HL-60/S4 treated with retinoic acid at 250 ng/mL for 4 days and 3 days (cell line): Measurements from ENCODE around the gene DNAJB1.
"Not testable (repeated sequence)": the region's sequence is repeated elsewhere in the genome, so short reads cannot be mapped to it uniquely, and the experiment has no call there.

Source experiments
- in situ Hi-C: fragments of 300-500 bp; cut with MboI; formaldehyde crosslinking; loops from 2 replicates; pipeline ENCODE4 v1.7.0; 2022; ENCODE audit warnings: low sequenced_read_pairs

The DNAJB1 gene

DNA sequence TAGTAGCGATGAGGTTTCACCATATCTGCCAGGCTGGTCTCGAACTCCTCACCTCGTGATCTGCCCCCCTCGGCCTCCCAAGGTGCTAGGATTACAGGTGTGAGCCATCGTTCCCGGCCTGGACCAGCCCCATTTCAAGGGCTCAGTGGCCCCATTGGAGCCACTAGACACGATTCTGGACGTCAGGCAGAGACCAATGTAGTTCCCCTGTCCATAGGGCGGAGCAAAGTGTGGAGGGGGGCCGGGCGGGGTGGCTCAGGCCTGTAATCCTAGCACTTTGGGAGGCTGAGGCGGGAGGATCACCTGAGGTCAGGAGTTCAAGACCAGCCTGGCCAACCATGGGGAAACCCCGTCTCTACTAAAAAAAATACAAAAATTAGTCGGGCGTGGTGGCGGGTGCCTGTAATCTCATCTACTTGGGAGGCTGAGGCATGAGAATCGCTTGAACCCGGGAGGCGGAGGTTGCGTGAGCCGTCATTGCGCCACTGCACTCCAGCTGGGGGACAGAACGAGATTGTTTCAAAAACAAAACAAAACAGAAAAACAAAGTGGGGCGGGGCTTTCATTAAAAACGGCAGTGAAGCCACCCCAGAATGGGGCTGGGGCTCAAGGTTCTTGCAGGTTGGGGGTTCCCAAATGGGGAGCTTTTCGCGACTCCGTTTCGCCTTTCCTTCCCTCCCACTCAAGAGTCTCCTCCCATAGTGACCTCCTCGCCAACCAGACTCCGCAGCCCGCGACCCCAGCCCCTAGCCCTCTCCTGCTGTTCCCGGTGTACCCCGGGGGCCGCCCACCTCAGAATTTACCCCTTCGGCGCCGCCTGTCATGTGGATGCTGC lies 10.4 kb upstream of the DNAJB1 start:
- in situ Hi-C loops = no loop called here

DNA sequence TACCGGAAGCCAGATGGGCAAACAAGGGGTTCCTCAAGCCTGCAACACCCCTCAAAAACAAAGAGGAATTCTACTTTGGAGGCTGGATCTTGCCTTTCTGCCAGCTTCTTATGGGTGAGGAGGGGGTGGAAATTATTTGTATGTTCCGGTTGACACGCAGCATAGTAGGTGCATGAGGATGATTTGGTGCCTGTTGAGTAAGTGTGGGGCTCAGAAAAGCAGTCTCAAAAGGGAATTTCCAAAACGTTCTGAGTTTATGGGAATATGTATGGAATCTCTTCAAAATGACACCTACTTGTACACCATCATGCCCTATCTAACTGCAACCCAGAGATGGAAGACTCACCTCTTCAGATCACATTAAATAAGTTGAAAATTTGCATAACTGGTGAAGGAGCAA lies 8.2 kb upstream of the DNAJB1 start:
- in situ Hi-C loops = no loop called here

DNA sequence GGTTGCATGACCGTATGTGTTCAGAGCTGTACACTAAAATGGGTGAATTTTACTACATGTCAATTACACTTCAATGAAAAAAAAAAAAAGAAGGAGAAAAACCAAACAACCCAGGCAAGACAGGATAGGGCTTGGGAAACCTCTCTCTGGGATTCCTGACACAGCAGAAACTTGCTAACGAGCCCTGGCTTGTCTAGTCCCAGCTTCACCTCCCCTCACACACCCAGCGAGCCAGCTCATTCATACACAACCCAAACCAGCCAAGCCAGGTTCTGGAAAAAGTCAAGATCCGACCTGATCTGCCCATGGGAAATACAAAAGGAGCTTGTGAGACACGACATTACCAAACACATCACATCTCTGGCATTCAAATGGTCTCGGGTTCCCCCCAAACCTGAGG lies 7.5 kb upstream of the DNAJB1 start:
- in situ Hi-C loops = no loop called here

DNA sequence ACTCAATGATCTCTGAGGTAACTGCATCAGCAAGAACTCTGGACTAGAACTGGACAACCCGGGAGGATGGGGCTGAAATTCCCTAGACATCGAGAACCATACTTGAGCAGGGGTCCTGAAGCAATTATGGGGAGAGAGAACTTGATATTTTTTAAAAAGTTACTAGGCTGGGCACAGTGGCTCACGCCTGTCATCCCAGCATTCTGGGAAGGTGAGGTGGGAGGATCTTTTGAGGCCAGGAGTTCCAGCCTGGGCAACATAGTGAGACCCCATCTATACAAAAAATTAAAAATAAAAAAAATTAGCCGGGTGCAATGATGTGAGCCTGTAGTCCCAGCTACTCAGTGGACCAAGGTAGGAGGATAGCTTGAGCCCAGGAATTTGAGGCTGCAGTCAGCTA lies 2.3 kb upstream of the DNAJB1 start:
- in situ Hi-C loops = no loop called here

DNA sequence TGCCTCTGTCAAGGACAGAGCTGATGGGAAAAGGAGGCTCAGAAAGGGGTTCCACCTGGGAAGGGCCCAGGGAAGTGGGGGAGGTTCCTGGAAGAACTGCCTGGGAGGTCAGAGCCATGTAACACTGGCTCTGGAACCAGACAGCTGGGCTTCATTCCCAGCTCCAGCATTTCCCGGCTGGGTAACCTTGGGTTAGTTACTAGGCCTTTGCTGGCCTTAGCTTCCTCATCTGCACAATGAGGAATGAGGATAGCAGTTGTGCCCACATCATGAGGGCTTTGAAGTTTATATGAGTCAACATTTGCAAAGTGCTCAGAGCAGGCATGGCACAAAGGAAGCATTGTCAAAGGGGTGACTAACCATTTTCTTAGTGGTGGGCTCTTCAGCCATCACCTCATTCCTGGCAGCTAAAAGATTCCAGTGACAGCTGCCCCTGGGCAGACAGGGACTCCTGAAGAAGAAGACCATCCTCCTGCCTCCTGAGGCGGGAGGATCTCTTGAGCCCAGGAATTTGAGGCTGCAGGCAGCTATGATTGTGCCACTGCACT lies 1.7 kb upstream of the DNAJB1 start:
- in situ Hi-C loops = no loop called here

DNA sequence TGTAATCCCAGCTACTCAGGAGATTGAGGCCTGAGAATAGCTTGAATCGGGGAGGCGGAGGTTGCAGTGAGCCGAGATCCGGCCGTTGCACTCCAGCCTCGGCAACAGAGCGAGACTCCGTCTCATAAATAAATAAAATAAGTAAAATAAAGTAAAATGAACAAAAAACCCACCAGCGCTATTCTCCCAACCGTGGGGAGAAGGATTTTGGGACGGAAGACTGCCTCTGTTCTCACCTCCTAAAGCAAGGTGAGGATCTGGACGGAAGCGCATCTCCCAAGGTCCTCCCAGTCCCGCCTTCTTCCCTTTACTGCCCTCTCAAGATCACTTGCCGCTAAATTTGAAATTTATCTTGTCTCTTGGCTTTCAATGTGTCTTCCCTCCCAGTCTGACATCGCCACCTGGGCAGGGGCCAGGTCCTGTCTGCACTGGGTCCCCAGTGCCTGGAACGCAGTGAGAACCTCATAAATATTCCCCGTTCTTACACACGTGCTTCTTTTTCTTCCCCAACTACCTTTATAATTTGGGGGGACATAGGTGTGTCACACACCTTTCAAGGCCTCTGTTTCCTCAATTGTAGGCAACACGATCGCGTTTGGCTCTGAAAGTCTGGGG lies 1.2 kb upstream of the DNAJB1 start:
- in situ Hi-C loops = no loop called here

DNA sequence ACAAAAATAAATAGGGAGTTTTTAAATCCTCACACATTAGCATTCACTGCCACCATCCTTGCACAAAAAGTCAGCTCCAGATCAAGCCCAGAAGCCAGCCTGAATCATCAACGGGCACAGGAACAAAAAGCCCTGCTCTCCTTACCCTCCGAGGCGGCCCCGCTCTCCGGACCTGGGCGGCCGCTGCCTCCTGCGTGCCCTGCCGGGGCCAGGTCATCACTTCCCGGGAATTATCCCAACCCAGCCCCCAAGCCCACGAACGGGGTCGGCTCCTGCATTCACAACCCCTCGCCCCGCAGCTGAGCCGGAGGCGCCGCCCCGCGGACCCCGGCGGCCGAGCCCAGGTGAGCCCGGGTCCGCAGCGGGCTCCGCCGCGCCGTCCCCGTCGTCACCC lies 754 bp downstream of the DNAJB1 start:
- in situ Hi-C loops = no loop called here

DNA sequence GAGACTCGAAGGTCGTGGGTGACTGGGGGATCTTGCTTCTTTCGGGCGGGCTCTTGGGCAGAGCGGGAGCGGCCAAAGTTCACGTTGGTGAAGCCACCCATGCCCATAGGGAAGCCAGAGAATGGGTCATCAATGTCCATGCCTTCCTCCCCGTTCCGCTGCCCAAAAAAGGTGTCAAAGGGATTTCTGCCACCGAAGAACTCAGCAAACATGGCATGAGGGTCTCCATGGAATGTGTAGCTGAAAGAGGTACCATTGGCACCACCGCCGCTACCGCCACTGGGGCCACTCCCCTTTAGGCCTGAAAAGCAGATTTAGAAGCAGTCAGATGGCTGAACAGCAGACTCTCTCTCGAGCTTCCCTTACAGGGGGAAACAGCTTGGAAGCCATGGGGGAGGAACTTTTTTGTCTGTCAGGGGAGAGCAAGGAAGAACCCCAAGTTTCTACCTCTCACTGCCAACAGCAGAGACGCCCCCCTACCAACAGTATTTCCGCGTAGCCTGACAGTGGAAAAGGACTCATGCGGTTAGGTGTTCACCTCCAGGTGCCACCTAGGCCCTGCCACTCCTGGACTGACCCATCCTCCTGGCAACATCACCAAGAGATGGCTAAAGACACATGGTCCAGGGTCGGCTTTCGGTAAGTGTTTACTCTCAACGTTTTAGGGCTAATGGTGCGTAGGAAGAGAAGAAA lies 1.3 kb downstream of the DNAJB1 start:
- in situ Hi-C loops = no loop called here

DNA sequence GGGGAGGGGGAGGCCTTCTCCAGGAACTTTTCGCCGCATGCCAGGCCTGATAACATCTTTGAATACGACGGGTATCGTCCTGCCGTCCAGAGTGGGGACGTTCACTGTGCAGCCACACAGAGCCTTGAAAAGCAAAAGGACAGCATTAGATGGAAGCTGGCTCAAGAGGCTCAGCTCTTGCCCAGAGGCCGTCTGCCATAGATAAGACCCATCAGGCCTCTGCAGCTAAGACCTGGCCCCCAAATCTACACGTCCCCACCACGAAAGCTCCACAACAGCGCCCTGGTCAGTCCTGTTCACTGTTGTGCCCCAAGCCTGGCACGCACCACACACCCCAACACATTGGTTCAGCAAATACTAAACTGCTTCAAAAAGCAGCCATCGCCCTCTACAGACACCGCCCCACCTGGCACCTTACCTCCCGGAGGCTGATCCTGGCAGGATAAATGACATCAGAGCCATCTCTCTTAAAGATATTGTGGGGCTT lies 2.1 kb downstream of the DNAJB1 start:
- in situ Hi-C loops = no loop called here

DNA sequence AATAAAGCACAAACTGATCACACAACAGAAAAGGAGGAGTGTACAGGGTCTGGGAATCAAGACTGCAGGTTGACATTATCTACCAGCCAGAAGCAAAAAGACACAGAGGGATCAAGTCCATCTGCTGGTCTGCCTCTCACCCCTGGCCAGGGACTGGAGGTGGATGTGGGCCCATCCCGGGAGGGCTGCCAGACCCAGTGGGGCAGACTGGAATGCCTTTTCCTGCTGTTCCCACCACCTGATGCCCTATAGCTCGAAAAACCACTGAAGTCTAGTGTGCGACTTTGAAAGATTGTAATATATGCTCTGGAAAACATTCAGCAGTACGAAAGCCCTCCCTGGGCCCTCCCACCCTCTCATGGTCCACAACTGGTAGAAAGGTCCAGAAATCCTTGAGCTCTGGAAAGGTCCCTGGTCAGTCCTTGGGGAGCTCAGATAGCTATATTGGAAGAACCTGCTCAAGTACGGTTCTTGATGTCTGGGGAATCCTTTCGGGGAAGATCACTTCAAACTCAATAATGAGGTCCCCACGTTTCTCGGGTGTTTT lies 2.6 kb downstream of the DNAJB1 start:
- in situ Hi-C loops = no loop called here

DNA sequence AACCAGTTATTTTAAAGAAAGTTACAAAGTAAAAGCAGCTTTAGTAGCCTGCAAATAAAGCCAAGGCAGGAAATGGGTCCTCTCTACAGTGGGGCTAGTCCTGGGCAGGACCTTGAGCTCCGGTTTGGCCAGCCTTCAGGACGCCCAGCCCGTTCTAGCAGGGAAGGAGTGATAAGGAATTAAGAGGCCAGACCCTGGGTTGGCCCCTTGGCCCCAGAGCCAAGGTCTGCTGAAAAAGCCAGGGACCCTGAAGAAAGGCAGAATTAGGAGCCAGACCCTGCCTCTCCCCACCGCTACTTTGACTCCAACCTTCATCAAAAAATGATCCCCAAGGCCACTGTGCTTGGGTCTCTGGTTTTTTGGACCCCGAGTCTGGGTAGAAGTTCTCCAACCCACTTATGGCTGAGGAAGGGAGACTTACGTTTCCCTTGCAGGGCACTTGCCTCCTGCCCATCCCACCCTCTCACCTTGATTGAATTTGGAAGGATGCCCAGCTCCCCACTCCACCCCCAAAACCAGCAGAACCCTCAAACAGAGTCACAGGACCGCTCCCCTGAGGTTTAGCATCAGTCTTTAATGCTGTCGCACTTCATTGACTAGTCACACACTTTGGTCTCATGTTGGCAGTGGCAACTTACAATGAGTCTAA lies 3.9 kb downstream of the DNAJB1 start:
- in situ Hi-C loops = no loop called here

DNA sequence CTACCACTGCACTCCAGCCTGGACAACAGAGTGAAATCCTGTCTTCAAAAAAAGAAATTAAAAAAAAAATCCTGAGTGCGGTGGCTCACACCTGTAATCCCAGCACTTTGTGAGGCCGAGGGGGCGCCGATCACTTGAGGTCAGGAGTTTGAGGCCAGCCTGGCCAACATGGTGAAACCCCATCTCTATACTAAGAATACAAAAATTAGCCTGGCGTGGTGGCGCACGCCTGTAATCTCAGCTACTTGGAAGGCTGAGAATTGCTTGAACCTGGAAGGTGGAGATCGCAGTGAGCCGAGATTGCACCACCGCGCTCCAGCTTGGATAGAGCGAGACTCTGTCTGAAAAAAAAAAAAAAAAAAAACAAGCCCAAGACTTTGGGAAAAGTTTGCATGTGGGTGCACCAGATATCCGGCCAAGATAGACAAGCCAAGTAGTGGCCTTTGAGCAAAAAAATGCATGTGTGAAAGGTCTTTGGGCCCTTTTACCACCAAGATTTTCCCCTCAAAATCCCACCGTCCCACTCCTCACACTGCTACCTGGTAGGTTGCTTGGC lies 5.7 kb downstream of the DNAJB1 start:
- in situ Hi-C loops = no loop called here

DNA sequence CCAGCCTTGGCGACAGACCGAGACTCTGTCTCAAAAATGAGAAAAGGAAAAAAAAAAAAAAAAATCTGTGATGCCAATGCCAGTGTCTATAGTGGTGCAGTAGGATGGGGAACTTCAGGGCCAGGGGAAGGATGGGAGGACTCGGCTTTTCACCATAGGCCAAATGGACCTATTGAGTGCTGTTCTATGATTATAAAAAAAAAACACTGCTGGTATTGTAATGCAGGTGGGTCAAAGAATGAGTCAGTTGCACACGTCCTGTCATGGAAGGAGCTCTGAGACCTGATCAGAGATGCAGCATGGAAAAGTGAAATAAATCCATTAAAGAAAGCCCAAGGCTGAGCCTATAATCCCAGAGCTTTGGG lies 7.0 kb downstream of the DNAJB1 start:
- in situ Hi-C loops = no loop called here

DNA sequence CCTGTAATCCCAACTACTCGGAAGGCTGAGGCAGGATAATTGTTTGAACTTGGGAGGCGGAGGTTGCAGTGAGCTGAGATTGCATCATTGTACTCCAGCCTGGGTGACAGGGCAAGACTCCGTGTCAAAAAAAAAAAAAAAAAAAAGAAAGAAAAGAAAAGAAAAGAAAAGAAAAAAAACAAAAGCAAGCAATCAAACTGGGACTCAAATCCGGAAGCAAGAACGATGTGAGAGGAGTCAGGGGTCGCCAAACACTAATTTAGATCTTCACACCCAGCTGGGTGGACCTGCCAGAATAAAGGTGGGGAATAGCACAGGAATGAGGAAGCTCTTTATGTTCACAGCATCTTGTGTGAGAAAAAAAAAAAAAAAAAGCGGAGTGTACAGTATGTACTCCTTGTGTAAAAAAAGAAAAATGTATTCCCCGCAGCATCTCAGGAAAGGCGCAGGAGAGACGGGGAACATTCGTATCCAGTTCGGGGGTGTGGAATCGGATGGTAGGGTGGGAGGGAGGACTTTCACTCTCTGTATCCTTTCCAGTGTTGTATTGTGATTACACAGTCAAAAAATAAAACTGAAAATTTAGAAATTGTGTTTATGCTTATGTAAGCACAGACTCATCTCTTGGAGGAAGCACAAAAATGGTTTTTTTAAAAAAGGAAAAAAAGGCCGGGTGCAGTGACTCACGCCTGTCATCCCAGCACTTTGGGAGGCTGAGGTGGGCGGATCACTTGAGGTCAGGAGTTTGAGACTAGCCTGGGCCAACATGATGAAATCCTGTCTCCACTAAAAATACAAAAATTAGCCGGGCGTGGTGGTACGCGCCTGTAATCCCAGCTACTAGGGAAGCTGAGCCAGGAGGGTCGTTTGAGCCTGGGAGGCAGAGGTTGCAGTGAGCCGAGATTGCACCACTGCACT lies 7.6 kb downstream of the DNAJB1 start:
- in situ Hi-C loops = no loop called here

DNA sequence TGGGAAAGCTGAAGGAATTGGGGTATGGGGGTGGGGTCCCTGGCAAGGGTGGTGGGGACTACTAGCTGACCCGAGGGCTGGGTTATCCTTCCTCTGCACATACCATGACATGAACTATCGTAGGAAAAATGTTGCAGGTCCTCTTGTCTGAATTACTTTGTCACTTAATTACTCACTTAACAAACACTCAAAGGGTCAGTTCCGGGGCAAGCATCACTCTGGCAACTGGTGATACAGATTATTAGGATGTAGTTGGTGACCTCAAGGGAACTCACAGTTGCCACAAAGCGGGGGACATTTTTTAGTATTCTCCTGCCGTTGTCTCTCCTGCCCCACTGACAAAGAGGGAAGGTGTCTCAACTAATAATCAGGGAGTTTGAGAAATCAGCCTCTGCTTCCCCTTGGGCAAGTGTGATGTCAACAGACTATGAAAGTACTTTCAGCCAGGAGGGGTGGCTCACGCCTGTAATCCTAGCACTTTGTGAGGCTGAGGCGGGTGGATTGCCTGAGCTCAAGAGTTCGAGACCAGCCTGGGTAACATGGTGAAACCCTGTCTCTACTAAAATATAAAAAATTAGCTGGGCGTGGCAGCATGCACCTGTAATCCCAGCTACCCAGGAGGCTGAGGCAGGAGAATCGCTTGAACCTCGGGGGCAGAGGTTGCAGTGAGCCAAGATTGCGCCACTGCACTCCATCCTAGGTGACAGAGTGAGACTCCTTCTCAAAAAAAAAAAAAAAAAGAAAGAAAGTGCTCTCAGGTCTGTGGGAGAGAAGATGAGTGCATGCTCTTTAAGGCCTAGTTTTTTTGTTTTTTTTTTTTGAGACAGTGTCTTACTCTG lies 10.3 kb downstream of the DNAJB1 start:
- in situ Hi-C loops = no loop called here

DNA sequence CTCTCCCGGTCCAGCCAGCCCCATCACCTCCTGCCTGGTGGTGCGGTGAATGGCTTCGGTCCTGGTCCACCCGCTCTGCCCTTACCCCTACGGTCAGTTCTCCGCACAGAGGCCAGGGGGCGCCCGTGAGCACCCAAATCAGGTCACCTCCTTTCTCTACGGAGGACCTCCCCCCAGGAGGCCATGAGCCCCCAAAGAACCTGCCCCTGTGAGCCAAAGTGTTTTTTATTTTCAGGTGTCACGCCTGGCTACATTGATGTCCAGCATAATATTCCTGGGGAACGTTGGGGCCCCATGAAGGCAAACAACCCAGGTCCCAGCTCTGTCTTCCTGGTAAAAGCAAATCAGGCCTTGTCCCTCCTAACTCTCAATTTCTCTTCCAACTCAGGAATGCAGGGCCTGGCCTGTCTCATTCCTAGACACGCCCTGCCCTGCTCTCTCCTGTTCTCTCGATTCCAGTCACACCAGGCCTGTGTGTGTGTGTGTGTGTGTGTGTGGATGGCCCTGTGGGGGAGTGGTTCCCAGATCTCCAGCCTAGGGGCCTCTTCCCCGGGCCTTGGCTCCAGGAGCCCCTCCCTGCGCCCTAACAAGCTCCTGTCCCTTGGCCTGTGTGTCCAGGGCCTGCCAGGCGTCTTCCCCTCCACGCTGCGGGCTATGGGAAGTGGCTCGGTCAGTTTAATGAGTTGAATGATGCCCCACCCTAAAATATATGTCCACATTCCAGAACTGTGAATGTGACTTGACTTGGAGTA lies 12.5 kb downstream of the DNAJB1 start:
- in situ Hi-C loops = no loop called here

DNA sequence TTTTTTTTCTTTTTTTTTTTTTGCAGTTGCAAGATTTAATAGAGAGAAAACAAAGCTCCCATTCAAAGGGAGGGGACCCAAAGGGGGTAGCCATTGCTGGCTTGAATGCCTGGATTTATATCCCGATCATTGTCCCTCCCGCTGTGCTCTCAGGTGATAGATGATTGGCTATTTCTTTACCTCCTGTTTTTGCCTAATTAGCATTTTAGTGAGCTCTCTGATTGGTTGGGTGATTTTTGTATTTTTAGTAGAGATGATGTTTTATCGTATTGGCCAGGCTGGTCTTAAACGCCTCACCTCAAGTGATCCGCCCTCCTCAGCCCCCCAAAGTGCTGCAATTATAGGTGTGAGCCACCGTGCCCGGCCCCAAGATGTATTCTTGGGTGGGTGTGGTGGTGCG lies 13.6 kb downstream of the DNAJB1 start:
- in situ Hi-C loops = not testable (repeated sequence)

DNA sequence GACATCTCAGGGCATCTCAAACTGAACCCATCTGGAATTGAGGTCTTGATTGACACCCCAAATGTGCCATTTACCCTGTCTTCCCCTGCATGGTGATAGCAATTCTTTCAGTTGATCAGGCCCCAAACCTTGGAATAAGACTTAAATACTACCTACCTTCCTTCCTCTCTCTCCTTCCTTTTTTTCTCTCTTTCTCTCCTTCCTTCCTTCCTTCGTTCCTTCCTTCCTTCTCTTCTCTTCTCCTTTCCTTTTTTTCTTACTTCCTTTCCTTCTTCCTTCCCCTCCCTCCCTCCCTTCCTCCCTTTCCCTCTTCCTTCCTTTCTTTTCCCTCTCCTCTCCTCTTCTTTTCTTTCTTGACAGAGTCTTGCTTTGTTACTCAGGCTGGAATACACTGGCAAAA lies 14.9 kb downstream of the DNAJB1 start:
- in situ Hi-C loops = no loop called here
